ENCODE measurements around the gene EPHA3. TPM values are rescaled to one million over a fixed set of nuclear protein-coding genes. Genes with fewer than 3 reads are reported as not detected.

EPHA3 gene
- polyA plus RNA-seq, 5 donors: 4.5 to 16.1 (median 13.7) TPM

- no peak for DNase-seq
Measured at GRCh38 chr3:89446593-89446992, 339.2 kb downstream of the EPHA3 start.

GRCh38 chr3:89447243-89447642 is 339.8 kb downstream of the EPHA3 start:
- DNase-seq: no peak

- DNase-seq: no peak
Measured at GRCh38 chr3:89449086-89449485, 341.7 kb downstream of the EPHA3 start.

- DNase-seq: no peak
Measured at GRCh38 chr3:89452066-89452465, 344.6 kb downstream of the EPHA3 start.

- DNase-seq: no peak
Measured at GRCh38 chr3:89455240-89455639, 347.8 kb downstream of the EPHA3 start.

GRCh38 chr3:89467898-89468363 is 360.5 kb downstream of the EPHA3 start:
- DNase-seq: no peak

GRCh38 chr3:89472101-89472500 is 364.7 kb downstream of the EPHA3 start:
- no peak for DNase-seq

GRCh38 chr3:89474333-89475130 is 367.1 kb downstream of the EPHA3 start:
- no peak for DNase-seq

GRCh38 chr3:89488800-89489580 is 381.6 kb downstream of the EPHA3 start:
- no peak for DNase-seq

GRCh38 chr3:89490129-89490528 is 382.7 kb downstream of the EPHA3 start:
- no peak for DNase-seq

GRCh38 chr3:89494734-89495133 is 387.3 kb downstream of the EPHA3 start:
- peak; percentile 11 to 31 for DNase-seq

- DNase-seq: no peak
Measured at GRCh38 chr3:89503891-89504391, 396.5 kb downstream of the EPHA3 start.

GRCh38 chr3:89504432-89504831 is 397.0 kb downstream of the EPHA3 start:
- no peak for DNase-seq

- no peak for DNase-seq
Measured at GRCh38 chr3:89506462-89507103, 399.2 kb downstream of the EPHA3 start.

GRCh38 chr3:89521328-89521727 is 413.9 kb downstream of the EPHA3 start:
- DNase-seq: peak; percentile 27 to 32

GRCh38 chr3:89522155-89522554 is 414.7 kb downstream of the EPHA3 start:
- peak in 1 of 2 donors; percentile 17 for DNase-seq

- no peak for DNase-seq
Measured at GRCh38 chr3:89525609-89526008, 418.2 kb downstream of the EPHA3 start.

GRCh38 chr3:89527736-89528305 is 420.4 kb downstream of the EPHA3 start:
- DNase-seq: no peak

Data from right lung (tissue), 5 donors.